ENCODE measurements around the gene CHIC2. TPM values are rescaled to one million over a fixed set of nuclear protein-coding genes. Genes with fewer than 3 reads are reported as not detected.

Gene CHIC2
- total RNA-seq, 2 experiments from 2014 or later = 16.8 to 17.5 TPM

- no peaks in the 10 kb centered on the region for H3K27me3 Mint-ChIP-seq
- ATAC-seq (no peak), DNase-seq (no peak)
- no peak overlapping the region for H3K4me3 Mint-ChIP-seq
- no peak for TF ChIP-seq CTCF (IDR thresholded peaks at IDR 0.05)
- H3K27ac Mint-ChIP-seq = no peak overlapping the region
- peaks cover 10% of the 10 kb centered on the region for H3K9me3 Mint-ChIP-seq
- peaks cover 38% of the 10 kb centered on the region for H3K36me3 Mint-ChIP-seq (ENCODE audit: low read depth)
- H3K4me1 Mint-ChIP-seq (ENCODE audit: low read depth) = peaks cover 32% of the 10 kb centered on the region
- CTCF ChIA-PET = no interaction called here
- intact Hi-C loops (cut with micrococcal nuclease) = no loop called here
- POLR2A ChIA-PET = no interaction called here
These were observed 22.5 kb downstream of the CHIC2 start for GRCh38 chr4:54041933-54042332.

GRCh38 chr4:54041100-54041499, 23.3 kb downstream of the CHIC2 start:
- intact Hi-C loops (cut with micrococcal nuclease) = no loop called here
- DNase-seq (no peak), ATAC-seq (peak; percentile 71)
- ChIA-PET POLR2A (interaction anchor here (1.2 kb wide), 1 partner anchor 15 kb away, joined by 4 read pairs; no protein-coding TSS in a partner anchor), CTCF (no interaction called here)
- Mint-ChIP-seq H3K27ac (no peak overlapping the region), H3K36me3 (ENCODE audit: low read depth) (peaks cover 40% of the 10 kb centered on the region), H3K27me3 (no peaks in the 10 kb centered on the region), H3K4me1 (ENCODE audit: low read depth) (peaks cover 34% of the 10 kb centered on the region), H3K4me3 (no peak overlapping the region), H3K9me3 (peaks cover 10% of the 10 kb centered on the region)
- no peak for TF ChIP-seq CTCF (IDR thresholded peaks at IDR 0.05)

GRCh38 chr4:54038056-54038455, 26.3 kb downstream of the CHIC2 start:
- Mint-ChIP-seq H3K27ac (no peak overlapping the region), H3K4me3 (no peak overlapping the region), H3K9me3 (no peaks in the 10 kb centered on the region), H3K4me1 (ENCODE audit: low read depth) (peaks cover 42% of the 10 kb centered on the region), H3K27me3 (no peaks in the 10 kb centered on the region), H3K36me3 (ENCODE audit: low read depth) (peaks cover 31% of the 10 kb centered on the region)
- CTCF ChIA-PET = no interaction called here
- intact Hi-C loops (cut with micrococcal nuclease) = no loop called here
- no peak for ATAC-seq
- no peak for DNase-seq
- no peak for TF ChIP-seq CTCF (IDR thresholded peaks at IDR 0.05)
- POLR2A ChIA-PET = no interaction called here

- H3K36me3 Mint-ChIP-seq (ENCODE audit: low read depth) = peaks cover 25% of the 10 kb centered on the region
- no peak for ATAC-seq
- CTCF ChIA-PET = no interaction called here
- no peak overlapping the region for H3K4me3 Mint-ChIP-seq
- H3K27me3 Mint-ChIP-seq = no peaks in the 10 kb centered on the region
- no peak overlapping the region for H3K27ac Mint-ChIP-seq
- H3K4me1 Mint-ChIP-seq (ENCODE audit: low read depth) = peaks cover 39% of the 10 kb centered on the region
- no peak for DNase-seq
- no peaks in the 10 kb centered on the region for H3K9me3 Mint-ChIP-seq
- intact Hi-C loops (cut with micrococcal nuclease) = no loop called here
- POLR2A ChIA-PET = interaction anchor here (0.9 kb wide), 1 partner anchor 28 kb away, joined by 4 read pairs; no protein-coding TSS in a partner anchor
- no peak for TF ChIP-seq CTCF (IDR thresholded peaks at IDR 0.05)
These were observed 28.2 kb downstream of the CHIC2 start for GRCh38 chr4:54036184-54036583.

GRCh38 chr4:54032558-54033135, 31.8 kb downstream of the CHIC2 start:
- intact Hi-C loops (cut with micrococcal nuclease) = no loop called here
- Mint-ChIP-seq H3K27ac (no peak overlapping the region), H3K27me3 (no peaks in the 10 kb centered on the region), H3K4me3 (no peak overlapping the region), H3K36me3 (ENCODE audit: low read depth) (peaks cover 15% of the 10 kb centered on the region), H3K4me1 (ENCODE audit: low read depth) (peaks cover 30% of the 10 kb centered on the region), H3K9me3 (no peaks in the 10 kb centered on the region)
- DNase-seq = no peak
- ChIA-PET CTCF (interaction anchor here (1.5 kb wide), 1 partner anchor 16 kb away, joined by 3 read pairs; no protein-coding TSS in a partner anchor), POLR2A (no interaction called here)
- TF ChIP-seq CTCF (IDR thresholded peaks at IDR 0.05) = no peak
- ATAC-seq = no peak
